Measurements from ENCODE around the gene TNRC6C.

Gene TNRC6C

GRCh38 chr17:78053777-78054468 is 95.4 kb downstream of the TNRC6C start:
- ChIA-PET POLR2A (interaction anchor here (0.7 kb wide), 1 partner anchor 95 kb away, joined by 4 read pairs; the partner anchor contains the start of gene TNRC6C), CTCF (no interaction called here)
- no peak for DNase-seq (ENCODE audit: extremely low spot score)
- no peak for TF ChIP-seq CTCF (IDR thresholded peaks at IDR 0.05; ENCODE audit: control extremely low read depth, extremely low read depth, low read depth, missing control alignments)

- no peak for DNase-seq (ENCODE audit: extremely low spot score)
- ChIA-PET CTCF (interaction anchor here (1.2 kb wide), 1 partner anchor 43 kb away, joined by 3 read pairs; no protein-coding TSS in a partner anchor), POLR2A (no interaction called here)
- no peak for TF ChIP-seq CTCF (IDR thresholded peaks at IDR 0.05; ENCODE audit: control extremely low read depth, extremely low read depth, low read depth, missing control alignments)
Observed at GRCh38 chr17:78057113-78057740, 98.7 kb downstream of the TNRC6C start.

GRCh38 chr17:78058001-78058400 is 99.5 kb downstream of the TNRC6C start:
- no peak for DNase-seq (ENCODE audit: extremely low spot score)
- TF ChIP-seq CTCF (IDR thresholded peaks at IDR 0.05; ENCODE audit: control extremely low read depth, extremely low read depth, low read depth, missing control alignments), result no peak
- ChIA-PET CTCF (interaction anchor here (1.2 kb wide), 1 partner anchor 27 kb away, joined by 3 read pairs; no protein-coding TSS in a partner anchor), POLR2A (no interaction called here)

- CTCF ChIA-PET, result interaction anchor here (1.2 to 1.8 kb wide), 2 partner anchors 12 to 27 kb away, joined by 3 to 4 read pairs; no protein-coding TSS in a partner anchor
- TF ChIP-seq CTCF (IDR thresholded peaks at IDR 0.05; ENCODE audit: control extremely low read depth, extremely low read depth, low read depth, missing control alignments), result no peak
- DNase-seq (ENCODE audit: extremely low spot score), result no peak
- POLR2A ChIA-PET, result no interaction called here
Observed at GRCh38 chr17:78058581-78058980, 100.1 kb downstream of the TNRC6C start.

- POLR2A ChIA-PET, result no interaction called here
- no peak for DNase-seq (ENCODE audit: extremely low spot score)
- CTCF ChIA-PET, result interaction anchor here (1.0 to 2.8 kb wide), 2 partner anchors 22 to 44 kb away, joined by 3 to 11 read pairs; no protein-coding TSS in a partner anchor
- TF ChIP-seq CTCF (IDR thresholded peaks at IDR 0.05; ENCODE audit: control extremely low read depth, extremely low read depth, low read depth, missing control alignments), result no peak
Observed at GRCh38 chr17:78062596-78062995, 104.1 kb downstream of the TNRC6C start.

- ChIA-PET CTCF (interaction anchor here (1.0 to 2.8 kb wide), 3 partner anchors 21 to 45 kb away, joined by 3 to 11 read pairs (median 3); no protein-coding TSS in a partner anchor), POLR2A (no interaction called here)
- DNase-seq (ENCODE audit: extremely low spot score), result no peak
- no peak for TF ChIP-seq CTCF (IDR thresholded peaks at IDR 0.05; ENCODE audit: control extremely low read depth, extremely low read depth, low read depth, missing control alignments)
Observed at GRCh38 chr17:78063489-78063888, 105.0 kb downstream of the TNRC6C start.
